ENCODE data around the gene FAM177A1.
"Not testable (repeated sequence)": the region's sequence is repeated elsewhere in the genome, so short reads cannot be mapped to it uniquely, and the experiment has no call there.

Gene FAM177A1

GRCh38 chr14:35068238-35069012 lies 22.4 kb downstream of the FAM177A1 start:
- H3K4me1 ChIP-seq (ENCODE audit: control insufficient read depth, insufficient read depth, low read length) = no peaks in the 10 kb centered on the region
- no peak overlapping the region for H3K9ac ChIP-seq (ENCODE audit: low read length)
- no peak overlapping the region for H3K4me3 ChIP-seq (ENCODE audit: low read length)
- H3K9me3 ChIP-seq (ENCODE audit: control insufficient read depth, low read length) = no peaks in the 10 kb centered on the region
- H3K27me3 ChIP-seq (ENCODE audit: control insufficient read depth, insufficient read depth, low read length) = no peaks in the 10 kb centered on the region
- H3K36me3 ChIP-seq (ENCODE audit: control insufficient read depth, insufficient read depth, low read length) = no peaks in the 10 kb centered on the region

- Histone ChIP-seq H3K36me3 (ENCODE audit: control insufficient read depth, insufficient read depth, low read length) (no peaks in the 10 kb centered on the region), H3K27me3 (ENCODE audit: control insufficient read depth, insufficient read depth, low read length) (no peaks in the 10 kb centered on the region), H3K4me3 (ENCODE audit: low read length) (no peak overlapping the region), H3K9me3 (ENCODE audit: control insufficient read depth, low read length) (no peaks in the 10 kb centered on the region), H3K4me1 (ENCODE audit: control insufficient read depth, insufficient read depth, low read length) (no peaks in the 10 kb centered on the region), H3K9ac (ENCODE audit: low read length) (no peak overlapping the region)
Observed at GRCh38 chr14:35072226-35072625, 26.2 kb downstream of the FAM177A1 start.

- no peaks in the 10 kb centered on the region for H3K27me3 ChIP-seq (ENCODE audit: control insufficient read depth, insufficient read depth, low read length)
- H3K9me3 ChIP-seq (ENCODE audit: control insufficient read depth, low read length) = no peaks in the 10 kb centered on the region
- H3K4me1 ChIP-seq (ENCODE audit: control insufficient read depth, insufficient read depth, low read length) = no peaks in the 10 kb centered on the region
- H3K9ac ChIP-seq (ENCODE audit: low read length) = no peak overlapping the region
- no peaks in the 10 kb centered on the region for H3K36me3 ChIP-seq (ENCODE audit: control insufficient read depth, insufficient read depth, low read length)
- no peak overlapping the region for H3K4me3 ChIP-seq (ENCODE audit: low read length)
Observed at GRCh38 chr14:35073486-35073885, 27.4 kb downstream of the FAM177A1 start.

GRCh38 chr14:35078082-35078481 lies 32.0 kb downstream of the FAM177A1 start:
- Histone ChIP-seq H3K36me3 (ENCODE audit: control insufficient read depth, insufficient read depth, low read length) (no peaks in the 10 kb centered on the region), H3K9me3 (ENCODE audit: control insufficient read depth, low read length) (no peaks in the 10 kb centered on the region), H3K4me3 (ENCODE audit: low read length) (no peak overlapping the region), H3K9ac (ENCODE audit: low read length) (no peak overlapping the region), H3K27me3 (ENCODE audit: control insufficient read depth, insufficient read depth, low read length) (no peaks in the 10 kb centered on the region), H3K4me1 (ENCODE audit: control insufficient read depth, insufficient read depth, low read length) (no peaks in the 10 kb centered on the region)

- H3K4me1 ChIP-seq (ENCODE audit: control insufficient read depth, insufficient read depth, low read length) = no peaks in the 10 kb centered on the region
- no peaks in the 10 kb centered on the region for H3K27me3 ChIP-seq (ENCODE audit: control insufficient read depth, insufficient read depth, low read length)
- no peaks in the 10 kb centered on the region for H3K9me3 ChIP-seq (ENCODE audit: control insufficient read depth, low read length)
- H3K4me3 ChIP-seq (ENCODE audit: low read length) = no peak overlapping the region
- no peak overlapping the region for H3K9ac ChIP-seq (ENCODE audit: low read length)
- H3K36me3 ChIP-seq (ENCODE audit: control insufficient read depth, insufficient read depth, low read length) = no peaks in the 10 kb centered on the region
Observed at GRCh38 chr14:35079742-35080141, 33.7 kb downstream of the FAM177A1 start.

GRCh38 chr14:35083530-35084150 lies 37.6 kb downstream of the FAM177A1 start:
- Histone ChIP-seq H3K4me1 (ENCODE audit: control insufficient read depth, insufficient read depth, low read length) (no peaks in the 10 kb centered on the region), H3K27me3 (ENCODE audit: control insufficient read depth, insufficient read depth, low read length) (no peaks in the 10 kb centered on the region), H3K9ac (ENCODE audit: low read length) (no peak overlapping the region), H3K36me3 (ENCODE audit: control insufficient read depth, insufficient read depth, low read length) (no peaks in the 10 kb centered on the region), H3K9me3 (ENCODE audit: control insufficient read depth, low read length) (no peaks in the 10 kb centered on the region), H3K4me3 (ENCODE audit: low read length) (no peak overlapping the region)

- no peaks in the 10 kb centered on the region for H3K4me1 ChIP-seq (ENCODE audit: control insufficient read depth, insufficient read depth, low read length)
- H3K9ac ChIP-seq (ENCODE audit: low read length) = no peak overlapping the region
- H3K36me3 ChIP-seq (ENCODE audit: control insufficient read depth, insufficient read depth, low read length) = no peaks in the 10 kb centered on the region
- no peaks in the 10 kb centered on the region for H3K9me3 ChIP-seq (ENCODE audit: control insufficient read depth, low read length)
- no peak overlapping the region for H3K4me3 ChIP-seq (ENCODE audit: low read length)
- no peaks in the 10 kb centered on the region for H3K27me3 ChIP-seq (ENCODE audit: control insufficient read depth, insufficient read depth, low read length)
Observed at GRCh38 chr14:35085441-35085840, 39.4 kb downstream of the FAM177A1 start.

GRCh38 chr14:35088514-35088913 lies 42.4 kb downstream of the FAM177A1 start:
- H3K36me3 ChIP-seq (ENCODE audit: control insufficient read depth, insufficient read depth, low read length) = no peaks in the 10 kb centered on the region
- no peaks in the 10 kb centered on the region for H3K27me3 ChIP-seq (ENCODE audit: control insufficient read depth, insufficient read depth, low read length)
- H3K4me1 ChIP-seq (ENCODE audit: control insufficient read depth, insufficient read depth, low read length) = no peaks in the 10 kb centered on the region
- no peak overlapping the region for H3K4me3 ChIP-seq (ENCODE audit: low read length)
- H3K9me3 ChIP-seq (ENCODE audit: control insufficient read depth, low read length) = no peaks in the 10 kb centered on the region
- H3K9ac ChIP-seq (ENCODE audit: low read length) = no peak overlapping the region

GRCh38 chr14:35094645-35095044 lies 48.6 kb downstream of the FAM177A1 start:
- H3K9ac ChIP-seq (ENCODE audit: low read length); H3K4me1 ChIP-seq (ENCODE audit: control insufficient read depth, insufficient read depth, low read length); H3K36me3 ChIP-seq (ENCODE audit: control insufficient read depth, insufficient read depth, low read length); H3K9me3 ChIP-seq (ENCODE audit: control insufficient read depth, low read length); H3K27me3 ChIP-seq (ENCODE audit: control insufficient read depth, insufficient read depth, low read length); H3K4me3 ChIP-seq (ENCODE audit: low read length): not testable (repeated sequence)

- Histone ChIP-seq H3K9ac (ENCODE audit: low read length) (no peak overlapping the region), H3K4me1 (ENCODE audit: control insufficient read depth, insufficient read depth, low read length) (no peaks in the 10 kb centered on the region), H3K36me3 (ENCODE audit: control insufficient read depth, insufficient read depth, low read length) (peaks cover 10% of the 10 kb centered on the region), H3K9me3 (ENCODE audit: control insufficient read depth, low read length) (no peaks in the 10 kb centered on the region), H3K27me3 (ENCODE audit: control insufficient read depth, insufficient read depth, low read length) (no peaks in the 10 kb centered on the region), H3K4me3 (ENCODE audit: low read length) (no peak overlapping the region)
Observed at GRCh38 chr14:35107866-35108265, 61.8 kb downstream of the FAM177A1 start.

GRCh38 chr14:35112641-35113040 lies 66.6 kb downstream of the FAM177A1 start:
- no peak overlapping the region for H3K9ac ChIP-seq (ENCODE audit: low read length)
- peaks cover 14% of the 10 kb centered on the region for H3K36me3 ChIP-seq (ENCODE audit: control insufficient read depth, insufficient read depth, low read length)
- H3K27me3 ChIP-seq (ENCODE audit: control insufficient read depth, insufficient read depth, low read length) = no peaks in the 10 kb centered on the region
- H3K4me1 ChIP-seq (ENCODE audit: control insufficient read depth, insufficient read depth, low read length) = no peaks in the 10 kb centered on the region
- H3K4me3 ChIP-seq (ENCODE audit: low read length) = no peak overlapping the region
- H3K9me3 ChIP-seq (ENCODE audit: control insufficient read depth, low read length) = no peaks in the 10 kb centered on the region

GRCh38 chr14:35113308-35113950 lies 67.4 kb downstream of the FAM177A1 start:
- no peaks in the 10 kb centered on the region for H3K4me1 ChIP-seq (ENCODE audit: control insufficient read depth, insufficient read depth, low read length)
- no peaks in the 10 kb centered on the region for H3K9me3 ChIP-seq (ENCODE audit: control insufficient read depth, low read length)
- H3K9ac ChIP-seq (ENCODE audit: low read length) = no peak overlapping the region
- no peaks in the 10 kb centered on the region for H3K27me3 ChIP-seq (ENCODE audit: control insufficient read depth, insufficient read depth, low read length)
- H3K4me3 ChIP-seq (ENCODE audit: low read length) = no peak overlapping the region
- peaks cover 14% of the 10 kb centered on the region for H3K36me3 ChIP-seq (ENCODE audit: control insufficient read depth, insufficient read depth, low read length)
